Suppressor macrophage treated with lipopolysaccharide for 4 hours (primary cell): ENCODE results near the gene IL31.
"Not testable (repeated sequence)": the region's sequence is repeated elsewhere in the genome, so short reads cannot be mapped to it uniquely, and the experiment has no call there.

Source experiments
- DNase-seq: peaks from one replicate; pipeline ENCODE4 v3.0.0-alpha.2; 2020

The IL31 gene

GRCh38 chr12:122190842-122191668, 17.0 kb upstream of the IL31 start:
- DNase-seq, result peak; percentile 59

GRCh38 chr12:122189626-122190475, 15.8 kb upstream of the IL31 start:
- no peak for DNase-seq

- no peak for DNase-seq
These were observed 13.4 kb upstream of the IL31 start for GRCh38 chr12:122187466-122187865.

- DNase-seq, result peak; percentile 19
These were observed 11.6 kb upstream of the IL31 start for GRCh38 chr12:122185494-122186082.

- no peak for DNase-seq
These were observed 11.1 kb upstream of the IL31 start for GRCh38 chr12:122185079-122185478.

- peak; percentile 16 for DNase-seq
These were observed 10.5 kb upstream of the IL31 start for GRCh38 chr12:122184517-122184916.

- no peak for DNase-seq
These were observed 9.5 kb upstream of the IL31 start for GRCh38 chr12:122183588-122183940.

- peak; percentile 48 for DNase-seq
These were observed 9.0 kb upstream of the IL31 start, which contains the start of gene LRRC43 for GRCh38 chr12:122182887-122183587. Gene LRRC43, plus strand, starts transcription at chr12:122183123. Its CDS starts 22 bp downstream, at chr12:122183145.

GRCh38 chr12:122176473-122176872, 2.5 kb upstream of the IL31 start:
- DNase-seq, result not testable (repeated sequence)

- no peak for DNase-seq
These were observed 1.6 kb downstream of the IL31 start for GRCh38 chr12:122172262-122172939.

GRCh38 chr12:122171399-122171798, 2.6 kb downstream of the IL31 start:
- no peak for DNase-seq

GRCh38 chr12:122168492-122168891, 5.5 kb downstream of the IL31 start:
- no peak for DNase-seq

- DNase-seq, result no peak
These were observed 6.6 kb downstream of the IL31 start for GRCh38 chr12:122167356-122167925.

- DNase-seq, result no peak
These were observed 7.3 kb downstream of the IL31 start for GRCh38 chr12:122166422-122167349.

- DNase-seq, result no peak
These were observed 11.0 kb downstream of the IL31 start for GRCh38 chr12:122162976-122163375.

- DNase-seq, result no peak
These were observed 12.3 kb downstream of the IL31 start for GRCh38 chr12:122161682-122162081.

- no peak for DNase-seq
These were observed 13.3 kb downstream of the IL31 start for GRCh38 chr12:122160761-122161160.

- no peak for DNase-seq
These were observed 14.1 kb downstream of the IL31 start for GRCh38 chr12:122159882-122160281.

- DNase-seq, result no peak
These were observed 15.2 kb downstream of the IL31 start for GRCh38 chr12:122158700-122159285.

- no peak for DNase-seq
These were observed 18.3 kb downstream of the IL31 start for GRCh38 chr12:122155705-122156104.
